ENCODE data around the gene CCNY.

CCNY gene

DNA sequence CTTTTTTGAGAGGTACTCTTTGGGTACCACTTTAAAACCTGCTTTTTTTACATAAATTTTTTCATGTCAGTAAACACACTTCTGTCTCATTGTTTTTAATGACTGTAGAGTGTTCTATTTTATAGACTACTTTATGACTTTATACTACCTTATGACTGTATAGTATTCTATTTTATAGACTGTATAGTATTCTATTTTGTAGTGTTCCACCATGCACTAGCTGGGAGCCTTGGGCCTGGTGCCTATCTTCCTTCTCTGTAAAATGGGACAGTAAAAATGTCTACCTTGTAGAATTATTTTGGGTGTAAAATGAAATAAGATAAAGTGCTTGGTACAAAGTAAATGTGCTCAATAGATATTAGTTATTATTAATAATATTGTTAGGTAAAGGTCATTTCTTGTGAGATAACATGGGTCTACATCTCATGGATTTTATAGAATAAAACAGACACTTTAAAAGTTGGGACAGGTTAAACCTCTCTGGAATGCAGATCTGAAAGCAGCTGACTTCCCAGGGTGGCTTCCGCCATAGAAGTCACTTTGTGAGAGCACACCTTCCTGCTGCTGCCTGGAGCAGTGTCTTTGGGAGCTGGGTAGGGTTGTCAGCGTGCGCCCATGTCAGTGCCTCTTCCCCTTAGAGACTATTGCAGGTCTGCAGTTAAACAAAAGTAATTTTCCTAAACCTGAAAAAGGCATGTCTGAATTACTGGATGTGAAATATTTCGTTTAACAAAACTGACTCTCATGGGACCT is 31.0 kb downstream of the CCNY start:
- H3K36me3 ChIP-seq (ENCODE audit: insufficient read depth, low read length): no peaks in the 10 kb centered on the region
- no peak overlapping the region for H3K4me3 ChIP-seq
- H3K9me3 ChIP-seq (ENCODE audit: low read depth, low read length): no peaks in the 10 kb centered on the region
- DNase-seq (ENCODE audit: low read depth, low spot score): no peak
- no peak for TF ChIP-seq POLR2AphosphoS5 (IDR thresholded peaks at IDR 0.05; ENCODE audit: borderline replicate concordance, low read depth, low read length)
- no peak for TF ChIP-seq EZH2 (IDR thresholded peaks at IDR 0.05)
- TF ChIP-seq FOXP2 (optimal IDR thresholded peaks at IDR 0.05; ENCODE audit: control extremely low read depth, extremely low read length, insufficient read depth): no peak
- H3K27ac ChIP-seq: no peak overlapping the region
- no peak overlapping the region for H3K9ac ChIP-seq (ENCODE audit: insufficient read length)

GRCh38 chr10:35367982-35368381 is 31.7 kb downstream of the CCNY start:
- no peak for DNase-seq (ENCODE audit: low read depth, low spot score)
- Histone ChIP-seq H3K9ac (ENCODE audit: insufficient read length) (no peak overlapping the region), H3K9me3 (ENCODE audit: low read depth, low read length) (no peaks in the 10 kb centered on the region), H3K27ac (no peak overlapping the region), H3K4me3 (no peak overlapping the region), H3K36me3 (ENCODE audit: insufficient read depth, low read length) (no peaks in the 10 kb centered on the region)
- TF ChIP-seq POLR2AphosphoS5 (IDR thresholded peaks at IDR 0.05; ENCODE audit: borderline replicate concordance, low read depth, low read length) (no peak), FOXP2 (optimal IDR thresholded peaks at IDR 0.05; ENCODE audit: control extremely low read depth, extremely low read length, insufficient read depth) (no peak), EZH2 (IDR thresholded peaks at IDR 0.05) (no peak)

GRCh38 chr10:35368485-35369048 is 32.3 kb downstream of the CCNY start:
- Histone ChIP-seq H3K4me3 (no peak overlapping the region), H3K9ac (ENCODE audit: insufficient read length) (no peak overlapping the region), H3K9me3 (ENCODE audit: low read depth, low read length) (no peaks in the 10 kb centered on the region), H3K27ac (no peak overlapping the region), H3K36me3 (ENCODE audit: insufficient read depth, low read length) (no peaks in the 10 kb centered on the region)
- TF ChIP-seq FOXP2 (optimal IDR thresholded peaks at IDR 0.05; ENCODE audit: control extremely low read depth, extremely low read length, insufficient read depth): no peak
- TF ChIP-seq EZH2 (IDR thresholded peaks at IDR 0.05): no peak
- TF ChIP-seq POLR2AphosphoS5 (IDR thresholded peaks at IDR 0.05; ENCODE audit: borderline replicate concordance, low read depth, low read length): no peak
- no peak for DNase-seq (ENCODE audit: low read depth, low spot score)

DNA sequence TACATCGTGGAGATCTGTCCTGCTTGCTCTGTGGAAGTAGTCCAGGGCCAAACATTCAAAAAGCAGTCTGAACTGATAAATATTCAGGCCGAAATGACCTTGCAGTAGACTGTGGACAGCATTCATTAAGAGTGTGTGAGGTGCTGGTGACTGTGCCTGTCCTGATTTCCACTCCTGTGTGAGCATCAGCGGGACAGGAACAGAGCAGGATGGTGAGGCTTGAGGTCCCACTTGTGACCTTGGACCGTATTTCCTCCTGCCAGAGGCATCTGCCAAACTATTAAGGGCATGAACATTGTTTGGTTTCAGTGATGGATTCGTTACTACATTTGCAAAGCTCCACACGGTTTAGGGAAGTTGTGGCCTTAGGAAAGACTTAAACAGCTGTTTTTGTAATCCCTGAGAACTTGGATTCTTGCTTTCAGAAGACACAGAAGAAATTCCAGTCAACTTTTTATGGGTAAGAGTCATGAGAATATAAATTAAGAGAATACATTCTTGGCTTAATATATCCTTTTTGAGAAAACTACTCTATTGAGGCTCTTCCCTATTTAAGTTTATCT is 32.8 kb downstream of the CCNY start:
- H3K27ac ChIP-seq: peak overlapping the region; percentile 50; the same call in 1 of the 2 replicates
- no peak for DNase-seq (ENCODE audit: low read depth, low spot score)
- no peaks in the 10 kb centered on the region for H3K9me3 ChIP-seq (ENCODE audit: low read depth, low read length)
- TF ChIP-seq EZH2 (IDR thresholded peaks at IDR 0.05) (no peak), FOXP2 (optimal IDR thresholded peaks at IDR 0.05; ENCODE audit: control extremely low read depth, extremely low read length, insufficient read depth) (no peak), POLR2AphosphoS5 (IDR thresholded peaks at IDR 0.05; ENCODE audit: borderline replicate concordance, low read depth, low read length) (no peak)
- H3K4me3 ChIP-seq: no peak overlapping the region
- H3K36me3 ChIP-seq (ENCODE audit: insufficient read depth, low read length): no peaks in the 10 kb centered on the region
- no peak overlapping the region for H3K9ac ChIP-seq (ENCODE audit: insufficient read length)

DNA sequence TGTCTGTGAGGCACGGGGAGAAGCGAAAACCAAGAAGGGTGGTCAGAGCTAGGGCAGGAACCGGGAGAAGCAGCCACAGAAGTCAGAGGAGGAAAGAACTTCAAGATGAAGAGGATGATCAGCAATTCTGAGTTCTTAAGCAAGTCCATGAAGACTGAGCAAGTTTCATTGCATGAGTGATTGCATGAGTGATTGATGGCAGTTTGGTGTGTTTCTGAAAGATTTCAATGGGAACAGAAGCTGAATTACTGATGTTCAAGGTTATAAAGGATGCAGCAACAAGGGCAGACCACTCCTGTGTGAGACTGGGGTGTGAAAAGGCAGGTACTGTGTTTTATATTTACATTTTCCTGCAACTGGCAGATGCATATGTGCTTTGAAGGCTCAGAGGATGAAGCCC is 35.4 kb downstream of the CCNY start:
- Histone ChIP-seq H3K9me3 (ENCODE audit: low read depth, low read length) (no peaks in the 10 kb centered on the region), H3K36me3 (ENCODE audit: insufficient read depth, low read length) (no peaks in the 10 kb centered on the region), H3K4me3 (no peak overlapping the region), H3K27ac (no peak overlapping the region), H3K9ac (ENCODE audit: insufficient read length) (no peak overlapping the region)
- no peak for DNase-seq (ENCODE audit: low read depth, low spot score)
- TF ChIP-seq FOXP2 (optimal IDR thresholded peaks at IDR 0.05; ENCODE audit: control extremely low read depth, extremely low read length, insufficient read depth) (no peak), POLR2AphosphoS5 (IDR thresholded peaks at IDR 0.05; ENCODE audit: borderline replicate concordance, low read depth, low read length) (no peak), EZH2 (IDR thresholded peaks at IDR 0.05) (no peak)

DNA sequence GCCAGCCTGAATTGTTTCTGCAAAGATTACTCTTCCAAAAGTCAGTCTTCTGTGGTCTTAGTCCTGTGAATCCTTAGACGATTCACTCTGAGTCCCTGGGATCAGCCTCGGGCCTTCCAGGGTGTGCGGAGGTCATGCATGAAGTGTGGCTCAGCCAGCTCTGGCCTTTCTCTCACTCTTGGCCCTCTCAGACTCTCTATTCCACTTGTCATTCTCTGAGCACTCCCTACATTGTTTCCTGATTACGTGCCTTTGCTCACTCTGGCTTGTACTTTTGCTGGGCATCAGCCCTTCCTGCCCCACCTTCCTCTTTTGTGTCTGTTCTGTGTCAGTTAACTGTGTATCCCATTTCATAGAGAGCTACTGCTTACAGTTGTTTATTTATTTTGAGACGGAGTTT is 36.0 kb downstream of the CCNY start:
- Histone ChIP-seq H3K36me3 (ENCODE audit: insufficient read depth, low read length) (no peaks in the 10 kb centered on the region), H3K9me3 (ENCODE audit: low read depth, low read length) (no peaks in the 10 kb centered on the region), H3K9ac (ENCODE audit: insufficient read length) (no peak overlapping the region), H3K4me3 (no peak overlapping the region), H3K27ac (no peak overlapping the region)
- DNase-seq (ENCODE audit: low read depth, low spot score): no peak
- no peak for TF ChIP-seq POLR2AphosphoS5 (IDR thresholded peaks at IDR 0.05; ENCODE audit: borderline replicate concordance, low read depth, low read length)
- TF ChIP-seq EZH2 (IDR thresholded peaks at IDR 0.05): no peak
- TF ChIP-seq FOXP2 (optimal IDR thresholded peaks at IDR 0.05; ENCODE audit: control extremely low read depth, extremely low read length, insufficient read depth): no peak

GRCh38 chr10:35375091-35375765 is 38.9 kb downstream of the CCNY start:
- TF ChIP-seq EZH2 (IDR thresholded peaks at IDR 0.05) (no peak), POLR2AphosphoS5 (IDR thresholded peaks at IDR 0.05; ENCODE audit: borderline replicate concordance, low read depth, low read length) (no peak), FOXP2 (optimal IDR thresholded peaks at IDR 0.05; ENCODE audit: control extremely low read depth, extremely low read length, insufficient read depth) (no peak)
- Histone ChIP-seq H3K4me3 (no peak overlapping the region), H3K27ac (no peak overlapping the region), H3K9me3 (ENCODE audit: low read depth, low read length) (no peaks in the 10 kb centered on the region), H3K9ac (ENCODE audit: insufficient read length) (no peak overlapping the region), H3K36me3 (ENCODE audit: insufficient read depth, low read length) (no peaks in the 10 kb centered on the region)
- DNase-seq (ENCODE audit: low read depth, low spot score): no peak

- H3K36me3 ChIP-seq (ENCODE audit: insufficient read depth, low read length): no peaks in the 10 kb centered on the region
- H3K27ac ChIP-seq: no peak overlapping the region
- H3K9ac ChIP-seq (ENCODE audit: insufficient read length): no peak overlapping the region
- no peaks in the 10 kb centered on the region for H3K9me3 ChIP-seq (ENCODE audit: low read depth, low read length)
- no peak for TF ChIP-seq EZH2 (IDR thresholded peaks at IDR 0.05)
- no peak for TF ChIP-seq POLR2AphosphoS5 (IDR thresholded peaks at IDR 0.05; ENCODE audit: borderline replicate concordance, low read depth, low read length)
- no peak for TF ChIP-seq FOXP2 (optimal IDR thresholded peaks at IDR 0.05; ENCODE audit: control extremely low read depth, extremely low read length, insufficient read depth)
- no peak overlapping the region for H3K4me3 ChIP-seq
- DNase-seq (ENCODE audit: low read depth, low spot score): no peak
Measured at GRCh38 chr10:35377050-35377728, 40.9 kb downstream of the CCNY start.
